GM18511 (cell line): ENCODE measurements around the gene MACROD2.

ENCODE experiments used
- ATAC-seq: cut with Tn5 transposase; IDR thresholded peaks from one replicate; pipeline ENCODE4 v1.9.1; 2021; ENCODE audit warnings: mild to moderate bottlenecking, moderate library complexity; ENCODE audit not compliant: unreplicated experiment

MACROD2 gene

DNA sequence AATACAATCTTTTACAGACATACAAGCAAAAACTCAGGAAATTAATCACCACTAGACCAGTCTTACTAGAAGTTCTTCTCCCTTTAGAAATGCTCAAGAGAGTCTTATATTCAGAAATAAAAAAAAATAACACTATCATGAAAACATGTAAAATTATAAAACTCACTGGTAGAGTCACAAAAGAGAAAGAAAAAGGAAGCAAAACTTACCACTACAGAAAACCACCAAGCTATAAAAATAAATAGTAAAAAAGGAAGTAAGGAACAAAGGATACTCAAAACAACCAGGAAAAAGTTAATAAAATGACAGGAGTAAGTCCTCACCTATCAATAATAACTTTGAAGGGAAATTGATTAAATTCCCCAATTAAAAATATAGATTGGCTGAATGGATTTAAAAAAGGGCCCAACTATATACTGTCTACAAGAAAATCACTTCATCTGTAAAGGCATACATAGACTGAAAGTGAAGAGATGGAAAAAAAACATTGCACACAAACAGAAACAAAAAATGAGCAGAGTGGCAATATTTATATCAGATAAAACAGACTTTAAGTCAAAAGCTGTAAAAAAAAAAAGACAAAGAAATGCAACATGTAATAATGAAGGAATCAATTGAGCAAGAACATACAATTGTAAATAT is 2088.4 kb downstream of the MACROD2 start:
- ATAC-seq = no peak

DNA sequence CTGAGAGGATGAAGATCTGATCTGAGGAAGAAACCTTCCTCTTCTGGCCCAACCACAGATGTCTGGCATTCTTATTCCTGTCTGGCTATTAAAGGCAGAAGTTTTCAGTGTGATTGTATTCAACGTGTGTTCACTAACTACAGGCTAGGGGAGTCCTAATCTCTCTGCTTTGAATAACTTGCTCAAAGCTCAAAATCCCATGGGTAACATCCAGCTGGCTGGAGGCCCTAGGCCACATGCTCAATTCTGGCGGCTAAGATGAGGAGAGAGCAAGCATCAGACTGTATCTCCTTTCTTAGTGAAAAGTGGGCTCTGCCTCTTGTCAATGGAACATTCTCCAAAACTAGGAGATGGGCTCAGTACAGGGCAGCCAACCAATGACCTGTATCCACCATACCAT is 2099.9 kb downstream of the MACROD2 start:
- ATAC-seq = no peak

DNA sequence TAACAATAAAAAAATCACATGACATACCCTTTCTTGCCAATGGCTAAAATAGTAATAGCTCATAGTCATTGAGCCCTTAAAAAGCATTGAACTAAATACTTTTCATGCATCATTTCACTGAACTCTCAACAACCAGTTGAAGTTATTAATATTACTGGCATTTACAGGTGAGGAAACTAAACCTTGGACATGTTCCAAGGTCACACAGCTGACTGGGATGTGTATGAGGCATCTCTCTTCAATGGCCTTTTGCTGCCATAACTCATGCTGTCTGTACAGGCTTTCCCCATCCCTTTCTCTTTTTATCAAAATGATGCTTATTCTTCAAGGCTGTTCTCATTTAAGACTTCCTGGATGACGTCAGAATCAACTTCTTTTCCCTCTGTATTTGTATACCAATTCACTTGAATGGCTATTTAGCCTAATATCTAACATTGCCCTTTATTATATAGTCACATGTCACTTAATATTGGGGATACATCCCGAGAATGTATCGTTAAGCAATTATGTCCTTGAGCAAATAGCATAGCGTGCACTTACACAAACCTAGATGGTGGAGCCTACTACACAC is 2101.5 kb downstream of the MACROD2 start:
- ATAC-seq = no peak

DNA sequence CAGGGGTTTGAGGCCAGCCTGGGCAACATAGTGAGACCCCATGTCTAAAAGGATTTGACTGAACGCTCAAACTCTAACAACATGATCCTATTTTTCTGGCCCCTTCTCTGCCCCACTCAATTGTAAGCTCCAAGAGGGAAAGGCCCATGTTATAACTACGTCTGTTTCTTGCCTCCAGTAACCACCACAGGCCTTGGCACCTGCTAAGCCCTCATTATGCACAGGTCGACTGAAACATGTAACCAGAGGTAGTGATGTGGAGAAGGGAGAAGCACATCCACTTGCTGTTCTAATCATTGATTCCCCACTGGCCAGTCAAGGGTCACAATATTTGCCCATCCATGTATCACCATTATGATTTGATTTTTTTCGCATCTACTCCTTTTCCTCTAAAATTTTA is 2102.5 kb downstream of the MACROD2 start:
- ATAC-seq = no peak

DNA sequence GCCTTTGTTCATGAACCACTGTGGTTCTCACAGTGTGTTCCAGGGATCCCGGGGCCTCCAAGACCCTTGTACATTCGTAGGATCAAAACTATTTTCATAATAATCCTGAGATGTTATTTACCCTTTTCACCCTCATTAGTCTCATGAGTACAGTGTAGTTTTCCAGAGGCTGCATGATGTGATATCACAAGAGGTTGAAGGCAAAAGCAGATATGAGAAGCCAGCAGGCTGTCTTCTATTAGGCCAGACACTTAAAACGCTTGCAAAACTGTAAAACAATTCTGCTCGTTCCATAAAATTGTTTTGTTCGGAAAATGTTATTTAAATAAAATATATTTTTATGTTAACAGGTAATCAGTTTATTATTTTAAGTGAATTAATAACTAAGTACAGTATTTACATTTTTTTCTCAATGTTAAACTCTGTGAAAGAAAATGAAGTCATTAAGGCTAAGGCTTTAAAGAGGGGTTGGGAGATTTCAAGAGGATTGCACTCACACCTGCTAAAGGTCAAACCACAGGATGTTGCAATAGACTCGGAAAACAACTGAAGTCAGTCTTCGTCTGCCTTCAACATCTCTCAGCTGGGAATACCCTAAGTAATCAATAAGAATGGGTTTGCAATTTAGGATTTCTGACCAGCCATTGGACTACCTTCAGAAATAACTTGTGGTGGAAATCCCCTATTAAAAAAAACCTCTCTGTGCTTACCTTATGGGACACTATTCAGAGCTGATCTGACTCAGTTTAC is 2103.7 kb downstream of the MACROD2 start:
- no peak for ATAC-seq

DNA sequence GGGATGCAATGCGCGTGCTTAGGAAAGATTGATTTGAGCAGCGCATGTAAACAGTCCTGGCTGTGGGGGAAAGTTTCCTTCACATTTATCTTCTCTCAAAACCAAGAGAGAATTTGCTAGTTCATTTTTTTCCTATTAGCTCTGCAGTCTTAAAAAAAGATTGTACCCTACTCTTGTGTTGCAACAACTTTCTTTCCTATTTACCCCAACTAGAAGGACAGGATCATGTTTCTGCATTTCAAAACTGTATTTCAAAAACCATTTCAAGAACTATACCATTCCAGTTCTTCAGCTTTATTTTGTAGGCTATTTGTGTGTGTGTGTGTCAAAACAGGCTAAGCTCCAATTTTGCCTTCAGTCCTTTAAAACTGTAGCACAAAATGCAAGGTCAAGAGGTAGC is 2104.8 kb downstream of the MACROD2 start:
- no peak for ATAC-seq

DNA sequence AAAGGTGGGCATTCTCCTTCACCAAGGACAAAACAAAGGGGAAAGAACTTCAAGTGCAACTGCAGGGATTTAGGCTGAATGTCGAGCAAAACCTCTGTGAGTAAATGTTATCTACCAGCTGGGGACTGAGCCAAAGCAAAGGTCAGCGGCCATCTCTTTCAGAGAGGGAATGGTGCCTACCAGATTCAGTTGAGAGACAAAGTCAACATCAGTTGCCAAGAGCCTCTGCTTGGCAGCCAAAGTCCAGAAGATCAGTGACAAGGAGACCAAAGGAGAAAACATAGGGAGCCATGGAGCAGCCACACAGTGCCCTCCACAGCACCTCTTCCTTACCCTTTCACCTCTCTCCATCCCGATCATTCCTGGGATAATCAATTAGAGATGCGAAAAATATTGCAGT is 2105.5 kb downstream of the MACROD2 start:
- no peak for ATAC-seq
